ENCODE measurements around the gene ALKBH7. TPM values are rescaled to one million over a fixed set of nuclear protein-coding genes. Genes with fewer than 3 reads are reported as not detected.
A peak's percentile ranks its signal among the peaks of the same experiment; 100 is the strongest.

ALKBH7 gene
- total RNA-seq, 4 donors from 2014 or later = 41.9 to 75.1 (median 45.7) TPM

DNA sequence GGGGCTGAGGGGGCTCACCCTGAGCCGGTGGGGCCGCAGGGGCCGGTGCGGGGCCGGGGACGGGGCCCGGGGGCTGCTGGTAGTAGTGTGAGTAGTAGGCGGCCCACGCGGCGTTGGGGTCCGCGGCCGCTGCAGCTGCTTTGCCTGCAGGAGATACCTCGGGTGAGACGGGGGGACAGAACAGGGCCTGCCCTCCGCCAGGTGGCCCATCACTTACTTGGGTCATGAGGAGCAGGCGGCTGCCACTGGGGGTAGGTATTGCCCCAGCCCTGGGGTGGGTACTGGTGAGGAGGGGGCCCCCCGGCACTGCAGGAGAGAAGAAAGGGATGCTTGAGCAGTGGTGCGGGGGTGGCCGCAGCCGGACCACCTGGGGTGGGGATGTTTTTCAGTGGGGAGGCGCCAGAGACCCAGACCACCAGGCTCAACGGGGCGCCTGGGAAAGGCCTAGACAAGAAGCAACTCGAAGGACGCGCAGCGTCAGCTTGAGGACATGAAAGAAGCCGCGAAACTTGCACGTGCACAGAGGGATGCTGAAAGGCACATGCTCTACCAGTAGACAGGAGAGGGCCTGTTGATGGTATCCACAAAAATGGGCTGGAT lies 43.1 kb downstream of the ALKBH7 start:
- 89 to 92% methylated on average over 3 to 5 of the region's 32 CpGs for WGBS, 2 donors (ENCODE audit: low coverage in 1 of 2)
- TF ChIP-seq, protein P1, sequence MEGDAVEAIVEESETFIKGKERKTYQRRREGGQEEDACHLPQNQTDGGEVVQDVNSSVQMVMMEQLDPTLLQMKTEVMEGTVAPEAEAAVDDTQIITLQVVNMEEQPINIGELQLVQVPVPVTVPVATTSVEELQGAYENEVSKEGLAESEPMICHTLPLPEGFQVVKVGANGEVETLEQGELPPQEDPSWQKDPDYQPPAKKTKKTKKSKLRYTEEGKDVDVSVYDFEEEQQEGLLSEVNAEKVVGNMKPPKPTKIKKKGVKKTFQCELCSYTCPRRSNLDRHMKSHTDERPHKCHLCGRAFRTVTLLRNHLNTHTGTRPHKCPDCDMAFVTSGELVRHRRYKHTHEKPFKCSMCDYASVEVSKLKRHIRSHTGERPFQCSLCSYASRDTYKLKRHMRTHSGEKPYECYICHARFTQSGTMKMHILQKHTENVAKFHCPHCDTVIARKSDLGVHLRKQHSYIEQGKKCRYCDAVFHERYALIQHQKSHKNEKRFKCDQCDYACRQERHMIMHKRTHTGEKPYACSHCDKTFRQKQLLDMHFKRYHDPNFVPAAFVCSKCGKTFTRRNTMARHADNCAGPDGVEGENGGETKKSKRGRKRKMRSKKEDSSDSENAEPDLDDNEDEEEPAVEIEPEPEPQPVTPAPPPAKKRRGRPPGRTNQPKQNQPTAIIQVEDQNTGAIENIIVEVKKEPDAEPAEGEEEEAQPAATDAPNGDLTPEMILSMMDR (IDR thresholded peaks at IDR 0.05) = no peak
- TF ChIP-seq EP300 (IDR thresholded peaks at IDR 0.05) (no peak), POLR2A (IDR thresholded peaks at IDR 0.05) (no peak), POLR2AphosphoS5 (IDR thresholded peaks at IDR 0.05) (no peak)
- no peaks in the 10 kb centered on the region for H3K9me3 ChIP-seq
- no peak overlapping the region for H3K27ac ChIP-seq
- peaks cover 0 to 74% of the 10 kb centered on the region in 2 donors for H3K36me3 ChIP-seq
- H3K4me3 ChIP-seq = no peak overlapping the region
- no peak for ATAC-seq
- H3K4me1 ChIP-seq = peaks cover 0 to 50% (median 0%) of the 10 kb centered on the region in 3 donors
- H3K27me3 ChIP-seq = no peaks in the 10 kb centered on the region

DNA sequence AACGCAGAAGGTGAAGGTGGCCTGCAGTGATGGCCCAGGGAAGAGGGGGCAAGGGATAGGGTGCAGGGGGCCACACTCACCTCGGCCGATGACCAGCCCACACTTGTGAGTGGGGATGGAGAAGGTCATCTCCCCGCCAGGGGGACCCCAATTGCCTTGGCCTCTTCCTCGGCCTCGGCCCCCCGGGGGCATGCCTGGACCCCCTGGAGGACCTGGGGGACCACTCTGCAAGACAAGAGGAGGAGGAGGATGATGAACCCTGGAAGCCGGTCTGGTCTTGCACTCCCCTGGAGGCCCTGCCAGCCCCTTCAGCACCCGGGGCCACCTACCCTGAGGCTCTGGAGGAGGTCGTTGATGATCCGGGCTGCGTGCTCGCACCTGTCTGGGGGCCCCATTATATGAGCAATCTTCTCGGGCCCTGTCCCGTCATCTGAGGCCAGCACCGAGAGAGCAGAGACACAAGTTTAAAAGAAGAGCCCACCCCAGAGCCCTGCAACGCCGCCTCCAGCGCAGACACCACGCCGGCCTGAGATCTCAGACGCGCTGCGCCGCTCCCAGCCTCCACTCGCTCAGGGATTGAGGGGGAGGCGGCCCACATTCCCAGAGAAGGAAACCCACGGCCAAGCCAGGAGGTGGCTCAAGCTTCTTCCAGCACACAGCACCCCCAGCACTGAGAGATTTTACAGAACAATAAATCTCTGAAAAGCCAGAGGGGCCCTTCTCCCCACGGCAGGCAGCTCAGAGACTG lies 44.2 kb downstream of the ALKBH7 start:
- Histone ChIP-seq H3K27ac (peak overlapping the region in 3 of 4 donors; percentile 16 to 38 (median 22)), H3K36me3 (peaks cover 0 to 86% of the 10 kb centered on the region in 2 donors), H3K4me1 (peaks cover 0 to 62% (median 2%) of the 10 kb centered on the region in 3 donors), H3K27me3 (no peaks in the 10 kb centered on the region), H3K9me3 (no peaks in the 10 kb centered on the region), H3K4me3 (no peak overlapping the region)
- no peak for TF ChIP-seq POLR2AphosphoS5 (IDR thresholded peaks at IDR 0.05)
- TF ChIP-seq EP300 (IDR thresholded peaks at IDR 0.05) = no peak
- TF ChIP-seq, protein P1 (IDR thresholded peaks at IDR 0.05) = no peak
- no peak for TF ChIP-seq POLR2A (IDR thresholded peaks at IDR 0.05)
- no peak for ATAC-seq
- 60% methylated on average over 1 of the region's 29 CpGs; no CpG with 5 or more reads in 1 of the 2 donors for WGBS, 2 donors (ENCODE audit: low coverage in 1 of 2)

DNA sequence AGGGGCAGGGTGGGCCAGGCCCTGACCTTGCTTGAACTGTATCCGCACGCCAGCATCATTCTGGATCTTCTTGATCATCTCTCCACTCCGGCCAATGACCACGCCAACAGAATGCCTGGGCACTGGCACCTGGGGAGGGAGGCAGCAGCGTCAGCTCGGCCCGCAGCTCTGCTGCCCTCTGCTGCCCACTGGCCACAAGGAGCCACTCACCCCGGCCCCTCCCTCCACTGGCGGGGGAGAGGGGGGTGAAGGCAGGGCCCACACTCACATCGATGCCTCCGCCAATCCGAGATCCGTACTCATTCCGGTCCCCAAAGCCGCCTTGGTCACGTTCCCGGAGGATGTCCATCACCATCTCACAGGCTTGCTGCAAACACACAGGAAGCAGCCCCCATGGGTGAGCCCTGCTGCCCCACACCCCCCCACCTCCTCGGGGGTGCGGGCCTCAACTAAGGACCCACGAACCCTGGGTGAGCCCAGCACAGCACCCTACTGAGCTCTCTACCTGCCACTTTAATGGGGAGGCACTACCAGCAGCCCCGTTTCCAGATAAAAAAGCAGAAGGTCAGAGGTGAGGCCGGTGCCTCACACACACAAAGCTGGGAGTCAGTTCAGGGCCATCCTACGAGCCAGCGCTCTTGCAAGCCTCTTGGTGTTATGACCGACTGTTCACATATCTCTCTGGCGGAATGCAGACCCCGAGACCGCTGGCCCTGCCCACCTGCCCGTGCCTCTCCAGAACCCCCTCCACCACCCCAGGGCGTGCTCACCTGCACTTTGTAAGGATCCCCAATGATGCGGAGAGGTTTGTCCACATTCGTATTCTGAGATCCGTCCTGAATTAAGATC lies 45.3 kb downstream of the ALKBH7 start:
- ATAC-seq = peak; percentile 64
- Histone ChIP-seq H3K4me3 (no peak overlapping the region), H3K27ac (peak overlapping the region in 3 of 4 donors; percentile 16 to 38 (median 22)), H3K9me3 (no peaks in the 10 kb centered on the region), H3K27me3 (no peaks in the 10 kb centered on the region), H3K4me1 (peaks cover 0 to 62% (median 11%) of the 10 kb centered on the region in 3 donors), H3K36me3 (peaks cover 0 to 90% of the 10 kb centered on the region in 2 donors)
- TF ChIP-seq, protein P1 (IDR thresholded peaks at IDR 0.05) = peak in 3 of 4 experiments; percentile 52 to 63 (median 56)
- no peak for TF ChIP-seq POLR2A (IDR thresholded peaks at IDR 0.05)
- 60 to 90% methylated on average over 1 to 2 of the region's 33 CpGs for WGBS, 2 donors (ENCODE audit: low coverage in 1 of 2)

DNA sequence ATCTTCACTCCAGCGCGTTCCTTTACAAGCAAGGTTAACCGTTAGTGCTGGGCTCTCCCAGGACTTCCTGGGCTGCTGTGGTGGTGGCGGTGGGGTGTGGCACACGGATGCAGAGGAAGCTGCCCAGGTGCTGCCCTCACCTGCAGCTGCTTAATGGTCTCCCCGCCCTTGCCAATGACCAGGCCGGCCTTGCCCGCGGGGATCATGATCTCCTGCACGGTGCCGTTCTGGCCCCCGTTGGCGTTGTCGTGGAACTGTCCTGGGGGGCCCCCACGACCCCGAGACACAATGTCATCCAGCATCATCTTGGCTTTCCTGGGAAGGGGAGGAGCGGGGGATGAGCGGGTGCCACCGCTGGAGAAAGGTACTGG lies 46.0 kb downstream of the ALKBH7 start:
- Histone ChIP-seq H3K27ac (no peak overlapping the region), H3K4me1 (peaks cover 0 to 62% (median 17%) of the 10 kb centered on the region in 3 donors), H3K9me3 (no peaks in the 10 kb centered on the region), H3K27me3 (no peaks in the 10 kb centered on the region), H3K4me3 (no peak overlapping the region), H3K36me3 (peaks cover 0 to 85% of the 10 kb centered on the region in 2 donors)
- no peak for TF ChIP-seq POLR2A (IDR thresholded peaks at IDR 0.05)
- no peak for TF ChIP-seq POLR2AphosphoS5 (IDR thresholded peaks at IDR 0.05)
- TF ChIP-seq, protein P1 (IDR thresholded peaks at IDR 0.05) = no peak
- ATAC-seq = no peak
- 80 to 96% methylated on average over 2 to 4 of the region's 19 CpGs for WGBS, 2 donors (ENCODE audit: low coverage in 1 of 2)
